HL-60 (cell line): ENCODE data around the gene NOX5.

ENCODE experiments used
- TF ChIP-seq, protein P1 (sequence below): IDR thresholded peaks from one replicate; pipeline ENCODE4 v1.5.1; 2011; ENCODE audit warnings: low read length, control low read depth, inconsistent platforms; ENCODE audit not compliant: insufficient read depth
- TF ChIP-seq, protein P2 (sequence below): IDR thresholded peaks from 2 replicates; pipeline ENCODE4 v1.6.1; 2012; ENCODE audit warnings: low read depth; ENCODE audit not compliant: insufficient replicate concordance

- TF ChIP-seq, protein P1, sequence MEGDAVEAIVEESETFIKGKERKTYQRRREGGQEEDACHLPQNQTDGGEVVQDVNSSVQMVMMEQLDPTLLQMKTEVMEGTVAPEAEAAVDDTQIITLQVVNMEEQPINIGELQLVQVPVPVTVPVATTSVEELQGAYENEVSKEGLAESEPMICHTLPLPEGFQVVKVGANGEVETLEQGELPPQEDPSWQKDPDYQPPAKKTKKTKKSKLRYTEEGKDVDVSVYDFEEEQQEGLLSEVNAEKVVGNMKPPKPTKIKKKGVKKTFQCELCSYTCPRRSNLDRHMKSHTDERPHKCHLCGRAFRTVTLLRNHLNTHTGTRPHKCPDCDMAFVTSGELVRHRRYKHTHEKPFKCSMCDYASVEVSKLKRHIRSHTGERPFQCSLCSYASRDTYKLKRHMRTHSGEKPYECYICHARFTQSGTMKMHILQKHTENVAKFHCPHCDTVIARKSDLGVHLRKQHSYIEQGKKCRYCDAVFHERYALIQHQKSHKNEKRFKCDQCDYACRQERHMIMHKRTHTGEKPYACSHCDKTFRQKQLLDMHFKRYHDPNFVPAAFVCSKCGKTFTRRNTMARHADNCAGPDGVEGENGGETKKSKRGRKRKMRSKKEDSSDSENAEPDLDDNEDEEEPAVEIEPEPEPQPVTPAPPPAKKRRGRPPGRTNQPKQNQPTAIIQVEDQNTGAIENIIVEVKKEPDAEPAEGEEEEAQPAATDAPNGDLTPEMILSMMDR = no peak
- TF ChIP-seq, protein P2, sequence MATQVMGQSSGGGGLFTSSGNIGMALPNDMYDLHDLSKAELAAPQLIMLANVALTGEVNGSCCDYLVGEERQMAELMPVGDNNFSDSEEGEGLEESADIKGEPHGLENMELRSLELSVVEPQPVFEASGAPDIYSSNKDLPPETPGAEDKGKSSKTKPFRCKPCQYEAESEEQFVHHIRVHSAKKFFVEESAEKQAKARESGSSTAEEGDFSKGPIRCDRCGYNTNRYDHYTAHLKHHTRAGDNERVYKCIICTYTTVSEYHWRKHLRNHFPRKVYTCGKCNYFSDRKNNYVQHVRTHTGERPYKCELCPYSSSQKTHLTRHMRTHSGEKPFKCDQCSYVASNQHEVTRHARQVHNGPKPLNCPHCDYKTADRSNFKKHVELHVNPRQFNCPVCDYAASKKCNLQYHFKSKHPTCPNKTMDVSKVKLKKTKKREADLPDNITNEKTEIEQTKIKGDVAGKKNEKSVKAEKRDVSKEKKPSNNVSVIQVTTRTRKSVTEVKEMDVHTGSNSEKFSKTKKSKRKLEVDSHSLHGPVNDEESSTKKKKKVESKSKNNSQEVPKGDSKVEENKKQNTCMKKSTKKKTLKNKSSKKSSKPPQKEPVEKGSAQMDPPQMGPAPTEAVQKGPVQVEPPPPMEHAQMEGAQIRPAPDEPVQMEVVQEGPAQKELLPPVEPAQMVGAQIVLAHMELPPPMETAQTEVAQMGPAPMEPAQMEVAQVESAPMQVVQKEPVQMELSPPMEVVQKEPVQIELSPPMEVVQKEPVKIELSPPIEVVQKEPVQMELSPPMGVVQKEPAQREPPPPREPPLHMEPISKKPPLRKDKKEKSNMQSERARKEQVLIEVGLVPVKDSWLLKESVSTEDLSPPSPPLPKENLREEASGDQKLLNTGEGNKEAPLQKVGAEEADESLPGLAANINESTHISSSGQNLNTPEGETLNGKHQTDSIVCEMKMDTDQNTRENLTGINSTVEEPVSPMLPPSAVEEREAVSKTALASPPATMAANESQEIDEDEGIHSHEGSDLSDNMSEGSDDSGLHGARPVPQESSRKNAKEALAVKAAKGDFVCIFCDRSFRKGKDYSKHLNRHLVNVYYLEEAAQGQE = no peak
Measured at GRCh38 chr15:69092159-69092558, 77.7 kb downstream of the NOX5 start.
